Skeletal muscle satellite cell (primary cell): ENCODE results near the gene RNPEPL1.

Experiments
- H3K27me3 ChIP-seq: 2 replicates; pipeline ENCODE4 v1.7.0; 2013; ENCODE audit warnings: low read length; ENCODE audit not compliant: control insufficient read depth, insufficient read depth
- H3K36me3 ChIP-seq: 2 replicates; pipeline ENCODE4 v1.7.0; 2013; ENCODE audit warnings: mild to moderate bottlenecking, control low read depth, low read length; ENCODE audit not compliant: insufficient read depth
- H3K4me1 ChIP-seq: 2 replicates; pipeline ENCODE4 v1.7.0; 2013; ENCODE audit warnings: low read length; ENCODE audit not compliant: control insufficient read depth, insufficient read depth
- H3K4me2 ChIP-seq: 2 replicates; pipeline ENCODE4 v1.7.0; 2013; ENCODE audit warnings: mild to moderate bottlenecking, low read length
- H3K4me3 ChIP-seq: 2 replicates; pipeline ENCODE4 v1.7.0; 2013; ENCODE audit warnings: low read length
- H3K9ac ChIP-seq: 2 replicates; pipeline ENCODE4 v1.7.0; 2013; ENCODE audit warnings: mild to moderate bottlenecking, low read depth, low read length, moderate library complexity
- H3K9me3 ChIP-seq: replicated peaks from 2 replicates; pipeline ENCODE4 v1.7.0; 2013; ENCODE audit warnings: mild to moderate bottlenecking, control low read depth, low read length

Gene RNPEPL1

DNA sequence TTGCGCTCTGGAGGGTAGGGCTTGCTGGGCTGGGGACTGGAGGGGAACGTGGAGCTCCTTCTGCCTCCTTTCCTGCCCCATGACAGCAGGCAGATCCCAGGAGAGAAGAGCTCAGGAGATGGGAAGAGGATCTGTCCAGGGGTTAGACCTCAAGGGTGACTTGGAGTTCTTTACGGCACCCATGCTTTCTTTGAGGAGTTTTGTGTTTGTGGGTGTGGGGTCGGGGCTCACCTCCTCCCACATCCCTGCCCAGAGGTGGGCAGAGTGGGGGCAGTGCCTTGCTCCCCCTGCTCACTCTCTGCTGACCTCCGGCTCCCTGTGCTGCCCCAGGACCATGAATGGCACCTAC lies 61.3 kb downstream of the RNPEPL1 start:
- no peak overlapping the region for H3K4me2 ChIP-seq
- H3K36me3 ChIP-seq, result no peaks in the 10 kb centered on the region
- H3K9me3 ChIP-seq, result no peaks in the 10 kb centered on the region
- H3K27me3 ChIP-seq, result peaks cover 13% of the 10 kb centered on the region
- H3K9ac ChIP-seq, result no peak overlapping the region
- no peak overlapping the region for H3K4me3 ChIP-seq
- peaks cover 10% of the 10 kb centered on the region for H3K4me1 ChIP-seq

DNA sequence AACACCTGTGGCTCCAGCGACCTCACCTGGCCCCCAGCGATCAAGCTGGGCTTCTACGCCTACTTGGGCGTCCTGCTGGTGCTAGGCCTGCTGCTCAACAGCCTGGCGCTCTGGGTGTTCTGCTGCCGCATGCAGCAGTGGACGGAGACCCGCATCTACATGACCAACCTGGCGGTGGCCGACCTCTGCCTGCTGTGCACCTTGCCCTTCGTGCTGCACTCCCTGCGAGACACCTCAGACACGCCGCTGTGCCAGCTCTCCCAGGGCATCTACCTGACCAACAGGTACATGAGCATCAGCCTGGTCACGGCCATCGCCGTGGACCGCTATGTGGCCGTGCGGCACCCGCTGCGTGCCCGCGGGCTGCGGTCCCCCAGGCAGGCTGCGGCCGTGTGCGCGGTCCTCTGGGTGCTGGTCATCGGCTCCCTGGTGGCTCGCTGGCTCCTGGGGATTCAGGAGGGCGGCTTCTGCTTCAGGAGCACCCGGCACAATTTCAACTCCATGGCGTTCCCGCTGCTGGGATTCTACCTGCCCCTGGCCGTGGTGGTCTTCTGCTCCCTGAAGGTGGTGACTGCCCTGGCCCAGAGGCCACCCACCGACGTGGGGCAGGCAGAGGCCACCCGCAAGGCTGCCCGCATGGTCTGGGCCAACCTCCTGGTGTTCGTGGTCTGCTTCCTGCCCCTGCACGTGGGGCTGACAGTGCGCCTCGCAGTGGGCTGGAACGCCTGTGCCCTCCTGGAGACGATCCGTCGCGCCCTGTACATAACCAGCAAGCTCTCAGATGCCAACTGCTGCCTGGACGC lies 61.9 kb downstream of the RNPEPL1 start:
- no peaks in the 10 kb centered on the region for H3K36me3 ChIP-seq
- no peak overlapping the region for H3K4me3 ChIP-seq
- peaks cover 4% of the 10 kb centered on the region for H3K4me1 ChIP-seq
- H3K9me3 ChIP-seq, result no peaks in the 10 kb centered on the region
- H3K9ac ChIP-seq, result no peak overlapping the region
- no peak overlapping the region for H3K4me2 ChIP-seq
- peaks cover 13% of the 10 kb centered on the region for H3K27me3 ChIP-seq
